SK-N-SH (cell line): Measurements from ENCODE around the gene MUC5AC. TPM values are rescaled to one million over a fixed set of nuclear protein-coding genes. Genes with fewer than 3 reads are reported as not detected.
A peak's percentile ranks its signal among the peaks of the same experiment; 100 is the strongest.

Experiments
- CTCF ChIA-PET: fragments of 300-600, 350-600 bp; formaldehyde crosslinking; extraction: SDS; loops from one replicate; lab custom pipeline; 2021; lab: Yijun Ruan, JAX
- POLR2A ChIA-PET: fragments of 350-600 bp; sonication (Branson Sonifier 250); formaldehyde crosslinking; extraction: SDS; loops from one replicate; lab custom pipeline; 2020; ENCODE audit warnings: antibody characterized with exemption, inconsistent platforms; lab: Yijun Ruan, JAX
- DNase-seq: peaks from one replicate; pipeline ENCODE4 v3.0.0; 2012
- H2AFZ ChIP-seq: fragments of 200-600 bp; sonication (generic); 2 replicates; pipeline ENCODE4 v1.8.1; 2016; ENCODE audit warnings: antibody characterized with exemption, mild to moderate bottlenecking, low read depth
- H3F3A ChIP-seq: fragments of 200-600 bp; sonication (generic); replicated peaks from 2 replicates; pipeline ENCODE3; 2016; ENCODE audit warnings: antibody characterized with exemption, mild to moderate bottlenecking; ENCODE audit not compliant: insufficient read depth
- H3K27ac ChIP-seq, 2 experiments: fragments of 200-500 bp in 1 of 2; fragments of 200-600 bp in 1 of 2; sonication (Bioruptor generic) in 1 of 2; sonication (generic), shearing (Covaris generic) in 1 of 2; 2 replicates each; pipeline versions ENCODE4 v1.5.1 to v1.6.1; 2014 to 2016; ENCODE audit warnings: low read depth in 2 of 2, inconsistent platforms in 1 of 2, low read length in 1 of 2, mild to moderate bottlenecking in 1 of 2, mixed read lengths in 1 of 2
- H3K27me3 ChIP-seq: fragments of 200-600 bp; sonication (generic), shearing (Covaris generic); 2 replicates; pipeline ENCODE4 v1.6.1; 2016; ENCODE audit warnings: mixed run types; ENCODE audit not compliant: insufficient read depth
- H3K36me3 ChIP-seq, 2 experiments: fragments of 200-500 bp in 1 of 2; fragments of 200-600 bp in 1 of 2; sonication (Bioruptor generic) in 1 of 2; sonication (generic) in 1 of 2; replicated peaks in 1 of 2; 2 replicates each; pipeline versions ENCODE3 to v1.5.1; 2014 to 2016; ENCODE audit warnings: low read length in 1 of 2, mild to moderate bottlenecking in 1 of 2; ENCODE audit not compliant: insufficient read depth in 2 of 2, control insufficient read depth in 1 of 2
- H3K4me1 ChIP-seq, 2 experiments: fragments of 200-500 bp in 1 of 2; fragments of 200-600 bp in 1 of 2; sonication (Bioruptor generic) in 1 of 2; sonication (generic), shearing (Covaris generic) in 1 of 2; 2 replicates each; pipeline versions ENCODE4 v1.5.1 to v1.6.1; 2014 to 2016; ENCODE audit warnings: low read depth in 1 of 2, low read length in 1 of 2, mixed run types in 1 of 2; ENCODE audit not compliant: insufficient read depth in 2 of 2, control insufficient read depth in 1 of 2
- H3K4me2 ChIP-seq: fragments of 200-600 bp; sonication (generic), shearing (Covaris generic); 2 replicates; pipeline ENCODE4 v1.6.1; 2017; ENCODE audit warnings: mixed run types
- H3K4me3 ChIP-seq, 2 experiments: fragments of 200-500 bp in 1 of 2; fragments of 200-600 bp in 1 of 2; sonication (Bioruptor generic) in 1 of 2; sonication (generic), shearing (Covaris generic) in 1 of 2; 2 replicates each; pipeline versions ENCODE4 v1.5.1 to v1.8.1; 2014 to 2016; ENCODE audit warnings: low read depth in 2 of 2, inconsistent platforms in 1 of 2, low read length in 1 of 2, mild to moderate bottlenecking in 1 of 2, mixed read lengths in 1 of 2, moderate library complexity in 1 of 2
- H3K79me2 ChIP-seq: fragments of 200-600 bp; sonication (generic); 2 replicates; pipeline ENCODE4 v1.8.1; 2017; ENCODE audit warnings: mild to moderate bottlenecking; ENCODE audit not compliant: insufficient read depth
- H3K9ac ChIP-seq: fragments of 200-600 bp; sonication (generic); 2 replicates; pipeline ENCODE4 v1.6.1; 2017; ENCODE audit warnings: mixed run types
- H3K9me2 ChIP-seq: fragments of 200-600 bp; sonication (generic); 2 replicates; pipeline ENCODE4 v1.6.1; 2017; ENCODE audit warnings: mixed run types
- H3K9me3 ChIP-seq: fragments of 200-600 bp; sonication (generic); 2 replicates; pipeline ENCODE4 v1.6.1; 2017; ENCODE audit warnings: mixed run types, mild to moderate bottlenecking, moderate library complexity
- H4K20me1 ChIP-seq: fragments of 200-600 bp; sonication (generic); 2 replicates; pipeline ENCODE4 v1.6.1; 2017; ENCODE audit warnings: mild to moderate bottlenecking, mixed run types; ENCODE audit not compliant: insufficient read depth
- CHD2 ChIP-seq: fragments of 150-350 bp; IDR thresholded peaks from 2 replicates; pipeline ENCODE4 v1.6.1; 2018; ENCODE audit warnings: low read length; ENCODE audit not compliant: partially characterized antibody
- FOSL2 ChIP-seq: IDR thresholded peaks from 2 replicates; pipeline ENCODE4 v1.4.0; 2012; ENCODE audit warnings: low read depth, mild to moderate bottlenecking, moderate library complexity, borderline replicate concordance
- FOXJ3 ChIP-seq: sonication (generic); formaldehyde crosslinking; IDR thresholded peaks from 2 replicates; pipeline ENCODE4 v1.5.1; 2020; ENCODE audit warnings: mild to moderate bottlenecking, missing genetic modification reagents
- GABPA ChIP-seq: IDR thresholded peaks from 2 replicates; pipeline ENCODE4 v1.4.0; 2012; ENCODE audit warnings: low read depth, mild to moderate bottlenecking
- GATA2 ChIP-seq: sonication (generic); formaldehyde crosslinking; IDR thresholded peaks from 2 replicates; pipeline ENCODE4 v1.5.0; 2020; ENCODE audit warnings: mild to moderate bottlenecking, missing genetic modification reagents
- MXI1 ChIP-seq: IDR thresholded peaks from 2 replicates; pipeline ENCODE4 v1.6.1; 2012; ENCODE audit warnings: mild to moderate bottlenecking, low read depth, low read length, improper control_type of control experiment
- NRF1 ChIP-seq: IDR thresholded peaks from 2 replicates; pipeline ENCODE4 v1.6.1; 2012; ENCODE audit warnings: low read depth, mild to moderate bottlenecking, low read length
- RAD21 ChIP-seq: IDR thresholded peaks from 2 replicates; pipeline ENCODE4 v1.6.1; 2012; ENCODE audit warnings: mild to moderate bottlenecking, low read length
- SMC3 ChIP-seq: IDR thresholded peaks from 2 replicates; pipeline ENCODE4 v1.6.1; 2012; ENCODE audit warnings: low read depth, low read length, improper control_type of control experiment
- TAF1 ChIP-seq: IDR thresholded peaks from 2 replicates; pipeline ENCODE4 v1.6.1; 2012; ENCODE audit warnings: low read depth, mild to moderate bottlenecking, low read length, moderate library complexity, borderline replicate concordance
- TCF12 ChIP-seq: IDR thresholded peaks from 2 replicates; pipeline ENCODE4 v1.4.0; 2012
- TEAD4 ChIP-seq: IDR thresholded peaks from 2 replicates; pipeline ENCODE4 v1.4.0; 2012; ENCODE audit warnings: mild to moderate bottlenecking, borderline replicate concordance; ENCODE audit not compliant: insufficient read depth
- YY1 ChIP-seq: IDR thresholded peaks from 2 replicates; pipeline ENCODE4 v1.4.0; 2012; ENCODE audit warnings: low read depth, mild to moderate bottlenecking
- WGBS: methylation state at CpG from one replicate; pipeline ENCODE4 v1.1.6; 2017; ENCODE audit warnings: low lambda C conversion rate; 5-methylcytosine and 5-hydroxymethylcytosine counted together
- polyA plus RNA-seq, 3 experiments: library from polyadenylated mRNA; depleted of rRNA; stranded (reverse); fragments of >200 nt; gene quantifications; 2 replicates each; pipeline ENCODE4 v1.2.3, GENCODE V29; 2012

The MUC5AC gene
- polyA plus RNA-seq, 1 of the 3 experiments (the other 2 are of a cell fraction): not detected

DNA sequence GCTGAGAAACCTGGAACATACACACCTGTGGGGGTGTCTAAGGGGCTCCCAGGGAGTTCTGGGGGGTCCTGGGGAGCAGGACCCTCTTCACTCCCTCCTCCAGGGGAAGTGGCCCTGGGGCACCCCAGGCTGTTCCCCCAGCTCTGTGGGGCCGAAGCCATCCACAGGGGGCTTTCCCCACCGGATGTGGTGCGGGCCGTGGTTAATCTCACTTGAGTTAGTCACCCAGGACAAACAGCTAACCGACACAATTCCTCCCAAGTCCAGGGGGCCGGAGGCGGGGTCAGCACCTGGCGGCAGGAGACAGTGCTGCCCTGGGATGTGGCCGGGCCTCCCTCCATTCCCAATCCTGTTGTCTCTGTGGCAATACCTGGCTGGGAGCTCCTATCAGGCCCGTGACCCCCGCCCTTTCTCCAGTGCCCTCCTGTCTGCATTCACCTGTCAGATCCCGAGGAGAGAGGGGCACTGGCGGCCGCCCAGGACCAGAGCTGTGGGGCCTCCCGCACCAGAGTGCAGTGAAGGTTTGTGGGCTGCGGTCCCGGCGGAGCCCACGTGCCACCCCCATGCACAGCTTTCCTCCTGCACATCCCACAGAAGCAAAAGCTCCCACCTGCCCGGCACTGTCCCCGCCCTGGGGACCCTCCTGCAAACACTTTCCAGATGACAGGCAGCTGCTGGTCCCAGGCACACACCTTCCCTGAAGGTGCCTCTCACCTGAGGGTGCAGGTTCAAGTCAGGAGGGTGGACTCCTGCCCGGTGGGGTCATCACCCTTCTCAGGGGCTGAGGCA is 5.2 kb upstream of the MUC5AC start:
- no peaks in the 10 kb centered on the region for H4K20me1 ChIP-seq
- no peak for TF ChIP-seq TAF1
- TF ChIP-seq GABPA: no peak
- no peak for TF ChIP-seq FOSL2
- TF ChIP-seq MXI1: no peak
- TF ChIP-seq CHD2: no peak
- no peak for TF ChIP-seq SMC3
- TF ChIP-seq NRF1: no peak
- TF ChIP-seq, all 33 proteins: peak for 0
- Histone ChIP-seq H3F3A (peaks cover 6% of the 10 kb centered on the region), H3K9me3 (no peaks in the 10 kb centered on the region), H3K4me2 (no peak overlapping the region), H3K4me1 (no peaks in the 10 kb centered on the region), H3K27me3 (no peaks in the 10 kb centered on the region), H3K27ac (no peak overlapping the region), H3K9me2 (no peaks in the 10 kb centered on the region), H3K9ac (no peak overlapping the region), H3K4me3 (no peak overlapping the region), H3K79me2 (no peaks in the 10 kb centered on the region), H3K36me3 (no peaks in the 10 kb centered on the region), H2AFZ (no peak overlapping the region)
- peak; percentile 16 for DNase-seq
- POLR2A ChIA-PET: no interaction called here
- CTCF ChIA-PET: interaction anchor here (0.9 kb wide), 1 partner anchor 52 kb away, joined by 3 read pairs; no protein-coding TSS in a partner anchor
- 69% methylated on average over 4 of the region's 22 CpGs for whole genome bisulfite sequencing

DNA sequence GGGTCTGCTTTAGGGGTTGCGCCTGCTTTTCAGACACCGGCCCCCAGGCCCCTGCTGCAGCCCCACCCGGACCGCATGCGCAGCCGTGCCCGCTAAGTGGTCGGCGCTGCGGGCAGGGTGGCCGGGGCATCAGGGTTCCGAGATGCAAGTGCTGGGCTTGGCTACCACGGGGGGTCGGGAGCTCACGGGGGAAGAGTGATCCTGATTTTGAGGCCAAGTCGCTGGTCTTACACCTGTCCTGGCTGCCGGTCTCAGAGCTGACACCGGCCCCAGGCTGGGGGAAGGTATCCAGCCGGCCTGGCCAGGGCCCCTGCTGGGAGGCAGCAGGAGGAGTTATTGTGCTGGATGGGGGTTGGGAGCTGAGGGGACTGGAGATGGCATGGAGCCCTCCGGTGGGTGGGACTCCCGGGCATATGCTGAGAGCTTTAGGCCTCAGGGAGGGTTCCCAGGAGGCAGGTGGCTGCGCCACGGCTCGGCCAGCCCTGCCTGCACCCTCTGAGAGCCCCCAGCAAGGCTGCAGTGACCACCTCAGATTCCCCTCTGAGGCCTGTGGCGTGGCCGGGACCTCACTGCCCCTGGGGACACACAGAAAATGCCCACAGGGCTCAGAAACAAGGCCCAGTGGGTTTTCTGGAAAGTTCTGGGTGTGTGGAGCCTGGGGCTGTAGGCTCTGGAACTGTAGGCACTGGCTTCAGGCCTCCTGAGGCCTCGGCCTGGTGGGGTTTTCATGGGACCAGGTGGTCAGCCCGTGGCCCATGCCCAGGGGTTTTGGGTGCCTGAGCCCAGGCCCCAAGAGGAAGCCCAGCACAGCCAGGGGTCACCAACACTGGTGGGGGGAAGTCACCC is 4.4 kb upstream of the MUC5AC start:
- TF ChIP-seq GATA2 (CRISPR knock-in tag) (no peak), NRF1 (no peak), MXI1 (no peak), RAD21 (no peak), YY1 (no peak), TEAD4 (no peak), TCF12 (no peak), FOXJ3 (CRISPR knock-in tag) (no peak)
- peak; percentile 28 for DNase-seq
- ChIA-PET POLR2A (no interaction called here), CTCF (interaction anchor here (0.9 kb wide), 1 partner anchor 52 kb away, joined by 3 read pairs; no protein-coding TSS in a partner anchor)
- Histone ChIP-seq H3K79me2 (no peaks in the 10 kb centered on the region), H3K9ac (no peak overlapping the region), H3K4me2 (no peak overlapping the region), H2AFZ (no peak overlapping the region), H3K27me3 (no peaks in the 10 kb centered on the region), H3K4me1 (no peaks in the 10 kb centered on the region), H3K4me3 (no peak overlapping the region), H3F3A (peaks cover 6% of the 10 kb centered on the region), H3K27ac (no peak overlapping the region), H3K9me3 (no peaks in the 10 kb centered on the region), H4K20me1 (no peaks in the 10 kb centered on the region), H3K9me2 (no peaks in the 10 kb centered on the region), H3K36me3 (no peaks in the 10 kb centered on the region)
- WGBS: 56% methylated on average over 21 of the region's 28 CpGs
